B cell (primary cell): ENCODE results near the gene TMEM45A. TPM values are rescaled to one million over a fixed set of nuclear protein-coding genes. Genes with fewer than 3 reads are reported as not detected.

Experiments used
- ATAC-seq: fragments of 200-7000 bp; cut with Tn5 transposase; one replicate; pipeline ENCODE4 v1.10.0; 2021; ENCODE audit warnings: low read depth, mild to moderate bottlenecking, moderate number of reproducible peaks, moderate library complexity
- CTCF ChIA-PET: fragments of 350-600 bp; sonication (Branson Sonifier 250); formaldehyde crosslinking; loops from one replicate; lab custom pipeline; 2021; ENCODE audit warnings: antibody characterized with exemption, inconsistent platforms; lab: Charles Lee
- POLR2A ChIA-PET: fragments of 350-600 bp; sonication (Branson Sonifier 250); formaldehyde crosslinking; loops from one replicate; lab custom pipeline; 2021; ENCODE audit warnings: antibody characterized with exemption; lab: Charles Lee
- DNase-seq: peaks from one replicate; pipeline ENCODE4 v3.0.0; 2013
- H2AFZ ChIP-seq: 2 replicates; pipeline ENCODE4 v1.6.1; 2012; ENCODE audit warnings: mild to moderate bottlenecking, low read depth, low read length; ENCODE audit not compliant: insufficient read depth, poor library complexity, severe bottlenecking
- H3K27ac ChIP-seq, 2 donors: 1 replicate in 1 of 2; 2 replicates in 1 of 2; pipeline ENCODE4 v1.5.1; 2012 to 2013; ENCODE audit warnings: low read length in 2 of 2, mild to moderate bottlenecking in 2 of 2, moderate library complexity in 1 of 2
- H3K27me3 ChIP-seq, 4 experiments: fragments of 200-600 bp in 1 of 4; sonication (generic) in 1 of 4; replicated peaks in 1 of 4; 1 replicate in 2 of 4; 2 replicates in 2 of 4; pipeline versions ENCODE4 v1.6.1 to v1.7.0; 2013 to 2016; ENCODE audit warnings: low read length in 3 of 4, mild to moderate bottlenecking in 2 of 4, mixed read lengths in 1 of 4, moderate library complexity in 1 of 4; ENCODE audit not compliant: insufficient read depth in 4 of 4, control insufficient read depth in 3 of 4; ENCODE audit errors: control extremely low read depth in 1 of 4
- H3K36me3 ChIP-seq, 2 experiments: replicated peaks in 1 of 2; 1 replicate in 1 of 2; 2 replicates in 1 of 2; pipeline versions ENCODE4 v1.6.1 to v1.7.1; 2013; ENCODE audit warnings: low read length in 1 of 2; ENCODE audit not compliant: insufficient read depth in 2 of 2, control insufficient read depth in 1 of 2; ENCODE audit errors: control extremely low read depth in 1 of 2, extremely low read depth in 1 of 2
- H3K4me1 ChIP-seq, 2 donors: fragments of 200-600 bp in 1 of 2; sonication (generic) in 1 of 2; 1 replicate in 1 of 2; 2 replicates in 1 of 2; pipeline versions ENCODE4 v1.5.1 to v1.6.1; 2013 to 2017; ENCODE audit warnings: low read length in 2 of 2; ENCODE audit not compliant: control insufficient read depth in 2 of 2, insufficient read depth in 2 of 2
- H3K4me2 ChIP-seq: replicated peaks from 2 replicates; pipeline ENCODE3; 2012; ENCODE audit warnings: mild to moderate bottlenecking, low read depth, low read length; ENCODE audit not compliant: poor library complexity, severe bottlenecking
- H3K4me3 ChIP-seq, 5 experiments: fragments of 200-600 bp in 1 of 5; sonication (generic) in 1 of 5; 1 replicate in 3 of 5; 2 replicates in 2 of 5; pipeline versions ENCODE4 v1.5.1 to v1.7.0; 2011 to 2016; ENCODE audit warnings: low read length in 4 of 5, mild to moderate bottlenecking in 4 of 5, low read depth in 2 of 5, control low read depth in 1 of 5, moderate library complexity in 1 of 5; ENCODE audit not compliant: insufficient read depth in 1 of 5; ENCODE audit errors: control extremely low read depth in 1 of 5, extremely low read depth in 1 of 5
- H3K79me2 ChIP-seq: fragments of 200-600 bp; sonication (generic); one replicate; pipeline ENCODE4 v1.6.0; 2016; ENCODE audit warnings: low read length; ENCODE audit not compliant: control insufficient read depth, insufficient read depth
- H3K9ac ChIP-seq: fragments of 200-600 bp; sonication (generic); 2 replicates; pipeline ENCODE4 v1.6.1; 2017; ENCODE audit warnings: mild to moderate bottlenecking, low read length, moderate library complexity
- H3K9me3 ChIP-seq, 3 donors: one replicate each; pipeline versions ENCODE4 v1.6.1 to v1.7.1; 2013; ENCODE audit warnings: low read length in 2 of 3; ENCODE audit not compliant: control insufficient read depth in 2 of 3, insufficient read depth in 1 of 3; ENCODE audit errors: control extremely low read depth in 1 of 3
- H4K20me1 ChIP-seq: 2 replicates; pipeline ENCODE4 v1.6.0; 2012; ENCODE audit warnings: mild to moderate bottlenecking, low read length; ENCODE audit not compliant: insufficient read depth, control insufficient read depth, poor library complexity, severe bottlenecking
- H3K27ac Mint-ChIP-seq: one replicate; pipeline ENCODE4 v1.8.0; 2021; ENCODE audit warnings: mixed read lengths
- H3K27me3 Mint-ChIP-seq: one replicate; pipeline ENCODE4 v1.8.0; 2021; ENCODE audit warnings: mixed read lengths
- H3K4me1 Mint-ChIP-seq: one replicate; pipeline ENCODE4 v1.8.0; 2021; ENCODE audit warnings: mixed read lengths
- H3K4me3 Mint-ChIP-seq: one replicate; pipeline ENCODE4 v1.8.0; 2021; ENCODE audit warnings: mixed read lengths
- H3K9me3 Mint-ChIP-seq: one replicate; pipeline ENCODE4 v1.8.0; 2022; ENCODE audit warnings: mixed read lengths; ENCODE audit not compliant: insufficient read depth
- EZH2 ChIP-seq: IDR thresholded peaks from 2 replicates; pipeline ENCODE4 v1.6.1; 2012; ENCODE audit warnings: borderline replicate concordance, low read depth, mild to moderate bottlenecking, moderate library complexity, low read length; ENCODE audit not compliant: insufficient read depth, poor library complexity, severe bottlenecking
- WGBS: methylation state at CpG from one replicate; pipeline ENCODE4 v1.1.5; 2013; ENCODE audit warnings: missing lambda C conversion rate; ENCODE audit not compliant: insufficient coverage; 5-methylcytosine and 5-hydroxymethylcytosine counted together
- intact Hi-C: fragments of 100-400 bp; cut with micrococcal nuclease; formaldehyde crosslinking; loops from one replicate; pipeline ENCODE4 v1.10.0; 2022
- polyA plus RNA-seq: library from polyadenylated mRNA; depleted of rRNA; stranded (reverse); fragments of >200 nt; gene quantifications from 2 replicates; pipeline ENCODE4 v1.2.3, GENCODE V29; 2012
- total RNA-seq, 2 donors: library from RNA; stranded (reverse); fragments of 120-200 nt in 1 of 2; gene quantifications; 1 replicate in 1 of 2; 2 replicates in 1 of 2; pipeline versions ENCODE4 v1.2.3 to v1.2.4, GENCODE V29; 2013 to 2022
- TF ChIP-seq, protein P1 (sequence below): fragments of 200-600 bp; IDR thresholded peaks from one replicate; pipeline ENCODE4 v1.8.0; 2022; ENCODE audit warnings: antibody characterized with exemption, mild to moderate bottlenecking

The TMEM45A gene
- total and polyA plus RNA-seq, 2 donors (not counting 1 experiment from before 2014, with no cell fraction given) = 0.20 TPM; not detected in 1

DNA sequence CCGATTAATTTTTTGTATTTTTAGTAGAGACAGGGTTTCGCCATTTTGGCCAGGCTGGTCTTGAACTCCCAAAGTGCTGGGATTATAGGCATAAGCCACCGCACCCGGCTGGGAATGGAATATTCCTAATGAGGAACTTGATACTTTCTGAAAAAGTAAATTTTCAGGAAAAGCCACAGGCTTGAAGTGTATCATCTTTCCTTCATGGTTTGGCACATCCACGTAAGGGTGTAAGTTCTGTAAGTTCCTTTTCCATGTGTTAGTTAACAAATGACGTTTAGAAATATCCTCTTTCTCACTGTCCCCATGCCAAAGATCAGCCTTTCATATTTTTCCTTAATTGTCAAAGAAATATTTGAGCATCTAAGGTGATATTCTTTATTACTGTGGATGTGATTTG is 24.9 kb downstream of the TMEM45A start:
- H3K9me3 ChIP-seq = no peaks in the 10 kb centered on the region
- no peaks in the 10 kb centered on the region for H3K4me1 ChIP-seq
- no peak overlapping the region for H2AFZ ChIP-seq
- ATAC-seq (no peak), DNase-seq (no peak)
- no peaks in the 10 kb centered on the region for H4K20me1 ChIP-seq
- H3K36me3 ChIP-seq = no peaks in the 10 kb centered on the region
- no peaks in the 10 kb centered on the region for H3K4me1 Mint-ChIP-seq
- POLR2A ChIA-PET = no interaction called here
- H3K9me3 Mint-ChIP-seq = no peaks in the 10 kb centered on the region
- H3K79me2 ChIP-seq = no peaks in the 10 kb centered on the region
- no peak overlapping the region for H3K9ac ChIP-seq
- H3K4me2 ChIP-seq = no peak overlapping the region
- H3K27ac Mint-ChIP-seq = no peak overlapping the region
- H3K4me3 Mint-ChIP-seq = no peak overlapping the region
- H3K27me3 ChIP-seq = no peaks in the 10 kb centered on the region
- no peak overlapping the region for H3K4me3 ChIP-seq
- H3K27me3 Mint-ChIP-seq = no peaks in the 10 kb centered on the region
- 95% methylated on average over 4 of the region's 6 CpGs for WGBS
- CTCF ChIA-PET = no interaction called here
- intact Hi-C loops = no loop called here
- TF ChIP-seq EZH2 = no peak
- TF ChIP-seq, protein P1, sequence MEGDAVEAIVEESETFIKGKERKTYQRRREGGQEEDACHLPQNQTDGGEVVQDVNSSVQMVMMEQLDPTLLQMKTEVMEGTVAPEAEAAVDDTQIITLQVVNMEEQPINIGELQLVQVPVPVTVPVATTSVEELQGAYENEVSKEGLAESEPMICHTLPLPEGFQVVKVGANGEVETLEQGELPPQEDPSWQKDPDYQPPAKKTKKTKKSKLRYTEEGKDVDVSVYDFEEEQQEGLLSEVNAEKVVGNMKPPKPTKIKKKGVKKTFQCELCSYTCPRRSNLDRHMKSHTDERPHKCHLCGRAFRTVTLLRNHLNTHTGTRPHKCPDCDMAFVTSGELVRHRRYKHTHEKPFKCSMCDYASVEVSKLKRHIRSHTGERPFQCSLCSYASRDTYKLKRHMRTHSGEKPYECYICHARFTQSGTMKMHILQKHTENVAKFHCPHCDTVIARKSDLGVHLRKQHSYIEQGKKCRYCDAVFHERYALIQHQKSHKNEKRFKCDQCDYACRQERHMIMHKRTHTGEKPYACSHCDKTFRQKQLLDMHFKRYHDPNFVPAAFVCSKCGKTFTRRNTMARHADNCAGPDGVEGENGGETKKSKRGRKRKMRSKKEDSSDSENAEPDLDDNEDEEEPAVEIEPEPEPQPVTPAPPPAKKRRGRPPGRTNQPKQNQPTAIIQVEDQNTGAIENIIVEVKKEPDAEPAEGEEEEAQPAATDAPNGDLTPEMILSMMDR = no peak
- H3K27ac ChIP-seq = no peak overlapping the region

GRCh38 chr3:100518244-100518643 is 25.8 kb downstream of the TMEM45A start:
- no peaks in the 10 kb centered on the region for H3K27me3 Mint-ChIP-seq
- DNase-seq (no peak), ATAC-seq (no peak)
- no peaks in the 10 kb centered on the region for H3K4me1 ChIP-seq
- intact Hi-C loops = no loop called here
- no peaks in the 10 kb centered on the region for H3K4me1 Mint-ChIP-seq
- H3K27ac Mint-ChIP-seq = no peak overlapping the region
- H3K36me3 ChIP-seq = no peaks in the 10 kb centered on the region
- no peak overlapping the region for H3K27ac ChIP-seq
- H4K20me1 ChIP-seq = no peaks in the 10 kb centered on the region
- CTCF ChIA-PET = no interaction called here
- no peak overlapping the region for H3K4me2 ChIP-seq
- H3K4me3 Mint-ChIP-seq = no peak overlapping the region
- H3K9me3 ChIP-seq = no peaks in the 10 kb centered on the region
- H3K9me3 Mint-ChIP-seq = no peaks in the 10 kb centered on the region
- H3K9ac ChIP-seq = no peak overlapping the region
- no peaks in the 10 kb centered on the region for H3K79me2 ChIP-seq
- no peak for TF ChIP-seq EZH2
- TF ChIP-seq, protein P1 = no peak
- POLR2A ChIA-PET = no interaction called here
- no peaks in the 10 kb centered on the region for H3K27me3 ChIP-seq
- H2AFZ ChIP-seq = no peak overlapping the region
- H3K4me3 ChIP-seq = no peak overlapping the region
